ENCODE data around the gene DYRK1A.
"Not testable (repeated sequence)": the region's sequence is repeated elsewhere in the genome, so short reads cannot be mapped to it uniquely, and the experiment has no call there.

Gene DYRK1A

GRCh38 chr21:37530901-37531351 lies 164.4 kb downstream of the DYRK1A start:
- DNase-seq: no peak

GRCh38 chr21:37531431-37531932 lies 164.9 kb downstream of the DYRK1A start:
- no peak for DNase-seq

- no peak for DNase-seq
Measured at GRCh38 chr21:37532868-37533780, 166.6 kb downstream of the DYRK1A start.

- DNase-seq: no peak
Measured at GRCh38 chr21:37534431-37534830, 167.9 kb downstream of the DYRK1A start.

- DNase-seq: no peak
Measured at GRCh38 chr21:37535130-37535529, 168.6 kb downstream of the DYRK1A start.

GRCh38 chr21:37535672-37536071 lies 169.1 kb downstream of the DYRK1A start:
- DNase-seq: no peak

GRCh38 chr21:37536616-37537278 lies 170.2 kb downstream of the DYRK1A start:
- no peak for DNase-seq

- no peak for DNase-seq
Measured at GRCh38 chr21:37537391-37537996, 170.9 kb downstream of the DYRK1A start.

- DNase-seq: no peak
Measured at GRCh38 chr21:37538971-37539590, 172.5 kb downstream of the DYRK1A start.

GRCh38 chr21:37541128-37541527 lies 174.6 kb downstream of the DYRK1A start:
- DNase-seq: not testable (repeated sequence)

GRCh38 chr21:37542512-37542911 lies 175.9 kb downstream of the DYRK1A start:
- no peak for DNase-seq

- DNase-seq: no peak
Measured at GRCh38 chr21:37546299-37546908, 179.8 kb downstream of the DYRK1A start.

- DNase-seq: no peak
Measured at GRCh38 chr21:37546949-37547614, 180.5 kb downstream of the DYRK1A start.

GRCh38 chr21:37547615-37548200 lies 181.1 kb downstream of the DYRK1A start:
- DNase-seq: no peak

- DNase-seq: no peak
Measured at GRCh38 chr21:37548521-37548981, 182.0 kb downstream of the DYRK1A start.

- not testable (repeated sequence) for DNase-seq
Measured at GRCh38 chr21:37549730-37550129, 183.2 kb downstream of the DYRK1A start.

GRCh38 chr21:37550157-37550556 lies 183.6 kb downstream of the DYRK1A start:
- no peak for DNase-seq

- DNase-seq: no peak
Measured at GRCh38 chr21:37550618-37551330, 184.2 kb downstream of the DYRK1A start.

- DNase-seq: no peak
Measured at GRCh38 chr21:37551331-37551992, 184.9 kb downstream of the DYRK1A start.

- DNase-seq: no peak
Measured at GRCh38 chr21:37551993-37552355, 185.4 kb downstream of the DYRK1A start.

All from NCI-H1930 (cell line).